D721Med (cell line): ENCODE data around the gene CNTN4.

Source experiments
- DNase-seq: peaks from one replicate; pipeline ENCODE4 v3.0.0; 2011; ENCODE audit warnings: low spot score; ENCODE audit not compliant: insufficient read length
- FAIRE-seq: peaks from 2 replicates; lab custom pipeline; 2011; peaks lifted over from hg19 to GRCh38; lab: Jason Lieb, UNC
- TF ChIP-seq, protein P1 (sequence below): IDR thresholded peaks from 2 replicates; pipeline ENCODE4 v1.5.1; 2012; ENCODE audit warnings: mild to moderate bottlenecking, control low read depth; ENCODE audit not compliant: insufficient read depth; ENCODE audit errors: missing control alignments

CNTN4 gene

GRCh38 chr3:2583046-2583445 is 484.4 kb downstream of the CNTN4 start:
- FAIRE-seq (no peak), DNase-seq (no peak)
- TF ChIP-seq, protein P1, sequence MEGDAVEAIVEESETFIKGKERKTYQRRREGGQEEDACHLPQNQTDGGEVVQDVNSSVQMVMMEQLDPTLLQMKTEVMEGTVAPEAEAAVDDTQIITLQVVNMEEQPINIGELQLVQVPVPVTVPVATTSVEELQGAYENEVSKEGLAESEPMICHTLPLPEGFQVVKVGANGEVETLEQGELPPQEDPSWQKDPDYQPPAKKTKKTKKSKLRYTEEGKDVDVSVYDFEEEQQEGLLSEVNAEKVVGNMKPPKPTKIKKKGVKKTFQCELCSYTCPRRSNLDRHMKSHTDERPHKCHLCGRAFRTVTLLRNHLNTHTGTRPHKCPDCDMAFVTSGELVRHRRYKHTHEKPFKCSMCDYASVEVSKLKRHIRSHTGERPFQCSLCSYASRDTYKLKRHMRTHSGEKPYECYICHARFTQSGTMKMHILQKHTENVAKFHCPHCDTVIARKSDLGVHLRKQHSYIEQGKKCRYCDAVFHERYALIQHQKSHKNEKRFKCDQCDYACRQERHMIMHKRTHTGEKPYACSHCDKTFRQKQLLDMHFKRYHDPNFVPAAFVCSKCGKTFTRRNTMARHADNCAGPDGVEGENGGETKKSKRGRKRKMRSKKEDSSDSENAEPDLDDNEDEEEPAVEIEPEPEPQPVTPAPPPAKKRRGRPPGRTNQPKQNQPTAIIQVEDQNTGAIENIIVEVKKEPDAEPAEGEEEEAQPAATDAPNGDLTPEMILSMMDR: no peak

GRCh38 chr3:2589336-2589969 is 490.8 kb downstream of the CNTN4 start:
- FAIRE-seq: no peak
- no peak for DNase-seq

GRCh38 chr3:2595486-2595885 is 496.8 kb downstream of the CNTN4 start:
- no peak for FAIRE-seq
- DNase-seq: no peak
- TF ChIP-seq, protein P1: no peak

More at GRCh38 chr3:2589336-2589969, 490.8 kb downstream of the CNTN4 start:
- TF ChIP-seq, protein P1: no peak

- FAIRE-seq: no peak
- DNase-seq: no peak
- TF ChIP-seq, protein P1: no peak
Measured at GRCh38 chr3:2597615-2598014, 498.9 kb downstream of the CNTN4 start.

DNA sequence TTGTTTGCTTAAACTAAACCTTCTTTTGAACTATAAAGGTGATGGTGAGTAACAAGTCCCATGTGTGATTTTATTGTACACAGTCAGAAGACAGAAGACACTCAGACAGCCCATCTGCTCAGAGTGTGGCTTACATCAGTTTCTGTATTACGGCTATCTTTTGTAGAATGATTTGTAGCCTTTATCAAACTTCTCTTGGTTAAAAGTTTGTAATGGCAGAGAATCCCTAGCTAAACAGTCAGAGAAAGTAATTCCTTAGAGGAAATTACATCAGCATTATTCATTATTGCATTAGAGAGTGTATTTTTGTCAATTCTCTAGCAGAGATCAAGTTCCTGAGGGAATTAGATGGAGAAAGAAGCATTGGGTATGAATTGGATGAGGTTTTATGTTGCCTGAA is 500.8 kb downstream of the CNTN4 start:
- TF ChIP-seq, protein P1: no peak
- no peak for FAIRE-seq
- no peak for DNase-seq

DNA sequence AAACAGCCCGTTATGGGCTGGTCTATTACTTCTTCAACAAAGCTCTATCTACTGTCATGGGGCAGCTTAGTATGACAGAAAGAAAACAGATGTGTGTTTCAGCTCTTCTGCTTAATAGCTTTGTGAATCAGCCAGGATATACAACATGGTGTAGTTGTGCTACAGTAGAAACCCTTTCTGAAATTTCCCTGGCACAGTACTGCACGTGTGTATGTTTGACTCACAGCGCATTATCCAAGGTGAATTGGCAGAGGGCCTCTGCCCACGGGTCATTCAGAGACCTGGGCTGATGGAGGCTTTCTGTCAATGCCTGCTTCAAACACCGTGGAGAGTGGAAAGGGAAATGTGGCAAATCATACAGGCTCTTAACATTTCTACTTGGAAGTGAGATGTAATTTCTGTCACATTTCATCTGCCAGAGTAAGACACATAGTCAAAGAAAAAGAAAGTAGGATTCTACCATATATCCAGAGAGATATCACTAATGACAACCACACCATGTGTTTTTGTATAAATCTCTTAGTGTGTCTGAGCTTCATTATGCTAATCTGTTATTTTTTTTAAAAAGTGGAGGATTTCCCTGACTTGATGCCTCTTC is 505.1 kb downstream of the CNTN4 start:
- FAIRE-seq (no peak), DNase-seq (no peak)

More for the DNA sequence above, 505.1 kb downstream of the CNTN4 start:
- TF ChIP-seq, protein P1: no peak
